Lung microvascular endothelial cell (primary cell): ENCODE measurements around the gene C16orf82. TPM values are rescaled to one million over a fixed set of nuclear protein-coding genes. Genes with fewer than 3 reads are reported as not detected.

Experiments
- total RNA-seq: library from RNA; depleted of rRNA; stranded (reverse); fragments of >200 nt; gene quantifications from 2 replicates; pipeline ENCODE4 v1.2.1, GENCODE V29; 2014

Gene C16orf82
- total RNA-seq, 1 donor from 2014 or later, result not detected

Other genes with a start within 250 kb of the C16orf82 start
- gene KDM8, start 136.6 kb downstream of the C16orf82 start, total RNA-seq, result 2.0 and 3.2 TPM in 2 replicates
- gene NSMCE1, start 201.8 kb downstream of the C16orf82 start, total RNA-seq, result 34.4 and 41.1 TPM in 2 replicates
- 10.5 and 14.8 TPM in 2 replicates for gene IL4R, start 247.0 kb downstream of the C16orf82 start, total RNA-seq